Prostate gland (tissue), 2 donors: ENCODE measurements around the gene SSC4D.
"Not testable (repeated sequence)": the region's sequence is repeated elsewhere in the genome, so short reads cannot be mapped to it uniquely, and the experiment has no call there.

ENCODE experiments used
- POLR2A ChIP-seq: fragments of 450-650 bp; IDR thresholded peaks from one replicate; pipeline ENCODE4 v1.6.1; 2016; ENCODE audit warnings: antibody characterized with exemption, mild to moderate bottlenecking
- TF ChIP-seq, protein P1 (sequence below), 4 experiments: fragments of 200-600 bp in 2 of 4; fragments of 450-650 bp in 2 of 4; sonication (generic) in 2 of 4; IDR thresholded peaks; 1 replicate in 3 of 4; 2 replicates in 1 of 4; pipeline ENCODE4 v1.5.1; 2016 to 2019; ENCODE audit warnings: antibody characterized with exemption in 4 of 4, mild to moderate bottlenecking in 2 of 4, moderate library complexity in 2 of 4

DNA sequence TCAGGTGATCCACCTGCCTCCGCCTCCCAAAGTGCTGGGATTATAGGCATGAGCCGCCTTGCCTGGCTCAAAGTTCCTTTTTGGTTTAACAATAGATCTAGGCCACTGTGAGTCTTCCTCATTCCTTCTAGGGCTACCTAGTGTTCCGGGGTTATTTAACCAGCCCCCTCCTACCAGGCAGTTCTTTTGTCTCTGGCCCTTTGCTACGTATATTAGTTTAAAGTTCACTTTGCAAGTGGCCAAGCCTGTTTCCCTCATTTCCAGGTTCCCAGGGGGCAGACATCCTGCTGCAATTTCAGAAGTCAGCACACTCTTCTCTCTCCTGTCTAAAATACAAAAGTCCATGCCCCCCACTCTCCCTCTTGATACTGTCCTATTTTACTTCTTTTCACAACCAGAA is 49.0 kb upstream of the SSC4D start:
- TF ChIP-seq, protein P1, sequence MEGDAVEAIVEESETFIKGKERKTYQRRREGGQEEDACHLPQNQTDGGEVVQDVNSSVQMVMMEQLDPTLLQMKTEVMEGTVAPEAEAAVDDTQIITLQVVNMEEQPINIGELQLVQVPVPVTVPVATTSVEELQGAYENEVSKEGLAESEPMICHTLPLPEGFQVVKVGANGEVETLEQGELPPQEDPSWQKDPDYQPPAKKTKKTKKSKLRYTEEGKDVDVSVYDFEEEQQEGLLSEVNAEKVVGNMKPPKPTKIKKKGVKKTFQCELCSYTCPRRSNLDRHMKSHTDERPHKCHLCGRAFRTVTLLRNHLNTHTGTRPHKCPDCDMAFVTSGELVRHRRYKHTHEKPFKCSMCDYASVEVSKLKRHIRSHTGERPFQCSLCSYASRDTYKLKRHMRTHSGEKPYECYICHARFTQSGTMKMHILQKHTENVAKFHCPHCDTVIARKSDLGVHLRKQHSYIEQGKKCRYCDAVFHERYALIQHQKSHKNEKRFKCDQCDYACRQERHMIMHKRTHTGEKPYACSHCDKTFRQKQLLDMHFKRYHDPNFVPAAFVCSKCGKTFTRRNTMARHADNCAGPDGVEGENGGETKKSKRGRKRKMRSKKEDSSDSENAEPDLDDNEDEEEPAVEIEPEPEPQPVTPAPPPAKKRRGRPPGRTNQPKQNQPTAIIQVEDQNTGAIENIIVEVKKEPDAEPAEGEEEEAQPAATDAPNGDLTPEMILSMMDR (IDR thresholded peaks at IDR 0.05), result not testable (repeated sequence)
- not testable (repeated sequence) for TF ChIP-seq POLR2A
